ENCODE measurements around the gene ABHD1. TPM values are rescaled to one million over a fixed set of nuclear protein-coding genes. Genes with fewer than 3 reads are reported as not detected.

The ABHD1 gene
- total RNA-seq, 2 donors from 2014 or later, result 0.33 TPM; not detected in 1

DNA sequence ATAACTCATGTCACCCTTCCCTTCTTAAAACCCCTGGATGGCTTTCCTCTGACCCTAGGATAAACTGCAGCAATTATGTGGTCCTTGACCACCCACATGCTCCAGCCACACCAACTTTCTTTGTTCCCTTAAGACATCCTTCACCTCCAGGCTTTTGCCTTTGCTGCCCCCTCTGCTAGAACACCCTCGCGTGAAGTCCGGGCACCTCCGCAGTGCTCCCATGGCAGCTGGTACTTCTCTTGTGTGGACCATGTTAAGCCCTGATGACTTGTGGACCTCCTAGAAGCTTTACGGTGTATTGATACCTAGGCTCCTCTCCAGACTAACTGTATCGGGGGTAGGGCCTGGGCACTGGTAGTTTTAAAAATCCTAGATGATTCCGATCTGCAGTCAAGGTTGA is 824 bp upstream of the ABHD1 start:
- Histone ChIP-seq H3K4me3 (no peak overlapping the region), H3K36me3 (replicated peaks in 1 of 2; ENCODE audit: insufficient read depth in 1 of 2, low read depth in 2 of 2) (no peaks in the 10 kb centered on the region), H3K4me1 (peaks cover 27% of the 10 kb centered on the region), H3K27ac (no peak overlapping the region), H3K9me3 (no peaks in the 10 kb centered on the region), H3K27me3 (peaks cover 0 to 8% of the 10 kb centered on the region in 2 donors)
- TF ChIP-seq CTCF (IDR thresholded peaks at IDR 0.05) (no peak), POLR2A (IDR thresholded peaks at IDR 0.05) (no peak)
- 87 to 90% methylated on average over 7 of the region's 7 CpGs for whole genome bisulfite sequencing, 2 donors
- no peak for DNase-seq
- intact Hi-C loops (cut with DNase I), result no loop called here
- ATAC-seq, result no peak

GRCh38 chr2:27125104-27125503 is 1.5 kb downstream of the ABHD1 start:
- DNase-seq (no peak), ATAC-seq (no peak)
- H3K27ac ChIP-seq, result no peak overlapping the region
- H3K4me3 ChIP-seq, result no peak overlapping the region
- H3K4me1 ChIP-seq, result peaks cover 15% of the 10 kb centered on the region
- H3K9me3 ChIP-seq, result no peaks in the 10 kb centered on the region
- no peak for TF ChIP-seq CTCF (IDR thresholded peaks at IDR 0.05)
- no peak for TF ChIP-seq POLR2A (IDR thresholded peaks at IDR 0.05)
- H3K36me3 ChIP-seq (replicated peaks in 1 of 2; ENCODE audit: insufficient read depth in 1 of 2, low read depth in 2 of 2), result no peaks in the 10 kb centered on the region
- 86 to 87% methylated on average over 3 of the region's 3 CpGs for WGBS, 2 donors
- no peaks in the 10 kb centered on the region for H3K27me3 ChIP-seq
- intact Hi-C loops (cut with DNase I), result no loop called here

- Histone ChIP-seq H3K27ac (no peak overlapping the region), H3K4me3 (no peak overlapping the region), H3K27me3 (no peaks in the 10 kb centered on the region), H3K9me3 (no peaks in the 10 kb centered on the region), H3K36me3 (replicated peaks in 1 of 2; ENCODE audit: insufficient read depth in 1 of 2, low read depth in 2 of 2) (peaks cover 0 to 8% of the 10 kb centered on the region in 2 donors), H3K4me1 (peaks cover 15% of the 10 kb centered on the region)
- TF ChIP-seq CTCF (IDR thresholded peaks at IDR 0.05), result no peak
- no peak for TF ChIP-seq POLR2A (IDR thresholded peaks at IDR 0.05)
- DNase-seq (no peak), ATAC-seq (no peak)
- intact Hi-C loops (cut with DNase I), result no loop called here
- whole genome bisulfite sequencing, 2 donors, result 34 to 40% methylated on average over 5 of the region's 5 CpGs
Measured at GRCh38 chr2:27126252-27126710, 2.7 kb downstream of the ABHD1 start.

DNA sequence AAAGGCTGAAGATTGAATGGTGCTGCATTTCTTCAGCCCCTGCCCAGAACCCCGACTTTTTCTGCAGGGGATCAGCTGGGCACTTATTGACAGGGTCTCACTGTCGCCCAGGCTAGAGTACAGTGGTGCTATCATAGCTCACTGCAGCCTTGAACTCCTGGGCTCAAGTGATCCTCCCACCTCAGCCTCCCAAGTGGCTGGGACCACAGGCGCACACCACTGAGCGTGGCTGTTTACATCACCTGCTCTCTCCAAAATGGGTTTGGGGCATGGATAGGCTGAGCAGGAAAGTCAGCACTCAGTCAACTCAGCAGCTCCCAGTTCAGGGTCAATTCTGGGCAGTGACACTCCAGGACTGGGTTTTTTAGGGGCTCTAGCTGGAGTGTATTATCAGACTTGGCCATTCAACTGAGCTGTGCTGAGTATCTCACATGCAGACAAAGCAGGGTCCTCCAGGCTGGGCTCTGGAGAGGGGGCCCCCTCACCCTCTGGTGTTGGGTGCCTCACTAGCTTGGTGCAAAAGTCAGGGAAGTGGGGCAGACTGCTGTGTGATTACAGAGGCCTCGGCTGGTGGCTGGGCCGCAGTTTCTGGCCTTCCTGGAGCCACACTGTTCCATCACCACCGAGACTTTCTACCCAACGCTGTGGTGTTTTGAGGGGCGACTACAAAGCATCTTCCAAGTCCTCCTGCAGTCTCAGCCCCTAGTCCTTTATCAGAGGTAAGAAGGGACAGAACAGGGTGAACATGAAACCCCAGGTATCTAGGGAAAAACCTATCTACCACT is 4.5 kb downstream of the ABHD1 start:
- Histone ChIP-seq H3K27me3 (no peaks in the 10 kb centered on the region), H3K36me3 (replicated peaks in 1 of 2; ENCODE audit: insufficient read depth in 1 of 2, low read depth in 2 of 2) (peaks cover 5 to 16% of the 10 kb centered on the region in 2 donors), H3K9me3 (no peaks in the 10 kb centered on the region), H3K27ac (no peak overlapping the region), H3K4me3 (no peak overlapping the region), H3K4me1 (peaks cover 23% of the 10 kb centered on the region)
- no peak for DNase-seq
- no peak for TF ChIP-seq POLR2A (IDR thresholded peaks at IDR 0.05)
- 85 to 86% methylated on average over 6 to 8 of the region's 9 CpGs for WGBS, 2 donors
- ATAC-seq, result no peak
- intact Hi-C loops (cut with DNase I), result no loop called here

DNA sequence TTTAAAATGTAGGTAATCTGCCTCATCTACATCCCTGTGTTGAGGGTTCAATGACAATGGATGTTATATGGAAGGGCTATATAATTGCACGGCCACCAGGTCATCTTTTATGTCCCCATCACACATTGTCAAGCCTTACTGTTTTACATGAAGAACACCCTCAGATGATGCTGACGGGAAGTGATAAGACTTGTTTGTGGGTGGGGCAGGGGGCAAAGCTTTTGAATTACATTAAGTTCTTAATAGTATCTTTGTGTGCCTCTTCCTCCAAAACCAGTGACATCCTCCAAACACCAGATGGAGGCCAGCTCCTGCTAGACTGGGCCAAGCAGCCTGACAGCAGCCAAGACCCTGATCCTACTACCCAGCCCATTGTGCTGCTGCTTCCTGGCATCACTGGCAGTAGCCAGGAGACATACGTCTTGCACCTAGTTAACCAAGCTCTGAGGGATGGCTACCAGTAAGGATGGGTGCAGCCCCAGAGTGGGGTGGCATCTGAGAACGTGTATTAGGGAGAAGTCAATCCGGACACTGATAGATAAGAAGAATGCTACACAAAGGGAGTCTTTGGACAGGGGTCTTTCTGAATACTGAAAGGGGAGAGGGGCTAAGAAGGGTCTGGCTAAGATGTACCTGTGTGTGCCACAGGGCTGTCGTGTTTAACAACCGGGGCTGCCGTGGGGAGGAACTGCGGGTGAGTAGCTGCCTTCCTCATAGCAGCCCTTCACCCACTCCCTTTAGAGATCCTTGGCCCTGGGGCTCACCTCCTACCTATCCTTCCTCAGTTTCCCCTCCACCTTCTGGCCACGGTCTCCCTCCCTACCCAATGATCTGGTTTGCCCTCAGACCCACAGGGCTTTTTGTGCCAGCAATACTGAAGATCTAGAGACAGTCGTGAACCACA is 5.3 kb downstream of the ABHD1 start:
- H3K27me3 ChIP-seq, result no peaks in the 10 kb centered on the region

More for the DNA sequence above, 5.3 kb downstream of the ABHD1 start:
- intact Hi-C loops (cut with DNase I), result no loop called here
- DNase-seq (no peak), ATAC-seq (no peak)
- no peak for TF ChIP-seq POLR2A (IDR thresholded peaks at IDR 0.05)
- no peak for TF ChIP-seq CTCF (IDR thresholded peaks at IDR 0.05)
- H3K36me3 ChIP-seq (replicated peaks in 1 of 2; ENCODE audit: insufficient read depth in 1 of 2, low read depth in 2 of 2), result peaks cover 5 to 16% of the 10 kb centered on the region in 2 donors
- H3K4me3 ChIP-seq, result no peak overlapping the region
- peaks cover 23% of the 10 kb centered on the region for H3K4me1 ChIP-seq
- H3K27ac ChIP-seq, result no peak overlapping the region
- H3K9me3 ChIP-seq, result no peaks in the 10 kb centered on the region
- WGBS, 2 donors, result 70 to 75% methylated on average over 10 to 11 of the region's 11 CpGs

Data from body of pancreas (tissue), 4 donors.